ENCODE data around the gene ZNF335.

Gene ZNF335

DNA sequence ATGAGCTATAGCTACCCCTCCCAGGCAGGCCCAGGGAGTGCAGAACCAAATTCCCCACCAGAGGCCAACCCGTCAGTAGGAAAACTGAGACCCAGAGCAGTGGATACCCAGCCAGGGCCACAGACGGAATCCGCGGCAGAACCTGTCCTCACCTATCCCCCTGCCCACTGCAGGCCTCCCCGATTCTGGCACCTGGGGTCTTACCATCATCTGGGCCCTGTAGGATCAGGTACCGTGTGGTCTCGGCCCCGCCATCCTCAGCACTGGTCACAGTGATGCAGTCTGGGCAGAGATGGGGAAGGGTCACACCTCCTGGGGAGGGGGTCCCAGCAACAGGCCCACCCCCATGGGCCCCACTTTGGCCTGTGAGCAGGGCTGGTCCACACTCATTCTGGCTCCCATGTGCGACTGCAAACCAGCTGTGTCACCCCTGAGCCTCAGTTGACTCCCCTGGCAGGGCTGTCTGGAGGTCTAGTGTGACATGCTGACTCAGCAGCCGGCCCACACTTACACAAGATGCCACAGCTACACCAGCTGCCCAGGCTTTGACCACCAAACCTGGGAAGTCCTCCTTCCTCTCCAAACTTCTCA, 3.8 kb downstream of the ZNF335 start:
- Histone ChIP-seq H3K9me3 (ENCODE audit: insufficient read depth, low read length, severe bottlenecking) (no peaks in the 10 kb centered on the region), H4K20me1 (ENCODE audit: insufficient read depth, low read length) (peaks cover 5% of the 10 kb centered on the region), H3K36me3 (ENCODE audit: insufficient read depth, low read length) (peaks cover 66% of the 10 kb centered on the region), H3K4me3 (ENCODE audit: low read depth in 1 of 2, low read length in 2 of 2) (no peak overlapping the region), H3K27ac (ENCODE audit: low read length) (no peak overlapping the region), H2AFZ (ENCODE audit: low read depth, low read length) (no peak overlapping the region), H3K27me3 (ENCODE audit: insufficient read depth, low read length, poor library complexity) (no peaks in the 10 kb centered on the region), H3K9ac (ENCODE audit: low read depth, low read length) (no peak overlapping the region), H3K79me2 (ENCODE audit: insufficient read depth, low read length) (peaks cover 33% of the 10 kb centered on the region), H3K4me2 (ENCODE audit: insufficient read depth, low read length) (0 out of 2 replicates have a peak overlapping the region, but pooled peaks have one; percentile 90), H3K4me1 (ENCODE audit: insufficient read depth, low read length) (peaks cover 35% of the 10 kb centered on the region)
- TF ChIP-seq EZH2 (IDR thresholded peaks at IDR 0.05; ENCODE audit: borderline replicate concordance, low read depth, low read length, severe bottlenecking): no peak
- TF ChIP-seq, protein P1, sequence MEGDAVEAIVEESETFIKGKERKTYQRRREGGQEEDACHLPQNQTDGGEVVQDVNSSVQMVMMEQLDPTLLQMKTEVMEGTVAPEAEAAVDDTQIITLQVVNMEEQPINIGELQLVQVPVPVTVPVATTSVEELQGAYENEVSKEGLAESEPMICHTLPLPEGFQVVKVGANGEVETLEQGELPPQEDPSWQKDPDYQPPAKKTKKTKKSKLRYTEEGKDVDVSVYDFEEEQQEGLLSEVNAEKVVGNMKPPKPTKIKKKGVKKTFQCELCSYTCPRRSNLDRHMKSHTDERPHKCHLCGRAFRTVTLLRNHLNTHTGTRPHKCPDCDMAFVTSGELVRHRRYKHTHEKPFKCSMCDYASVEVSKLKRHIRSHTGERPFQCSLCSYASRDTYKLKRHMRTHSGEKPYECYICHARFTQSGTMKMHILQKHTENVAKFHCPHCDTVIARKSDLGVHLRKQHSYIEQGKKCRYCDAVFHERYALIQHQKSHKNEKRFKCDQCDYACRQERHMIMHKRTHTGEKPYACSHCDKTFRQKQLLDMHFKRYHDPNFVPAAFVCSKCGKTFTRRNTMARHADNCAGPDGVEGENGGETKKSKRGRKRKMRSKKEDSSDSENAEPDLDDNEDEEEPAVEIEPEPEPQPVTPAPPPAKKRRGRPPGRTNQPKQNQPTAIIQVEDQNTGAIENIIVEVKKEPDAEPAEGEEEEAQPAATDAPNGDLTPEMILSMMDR (IDR thresholded peaks at IDR 0.05; ENCODE audit: borderline replicate concordance, extremely low read depth, low read length, poor library complexity, severe bottlenecking): no peak
- ATAC-seq (ENCODE audit: insufficient read depth, low read depth) (no peak), DNase-seq (no peak)

DNA sequence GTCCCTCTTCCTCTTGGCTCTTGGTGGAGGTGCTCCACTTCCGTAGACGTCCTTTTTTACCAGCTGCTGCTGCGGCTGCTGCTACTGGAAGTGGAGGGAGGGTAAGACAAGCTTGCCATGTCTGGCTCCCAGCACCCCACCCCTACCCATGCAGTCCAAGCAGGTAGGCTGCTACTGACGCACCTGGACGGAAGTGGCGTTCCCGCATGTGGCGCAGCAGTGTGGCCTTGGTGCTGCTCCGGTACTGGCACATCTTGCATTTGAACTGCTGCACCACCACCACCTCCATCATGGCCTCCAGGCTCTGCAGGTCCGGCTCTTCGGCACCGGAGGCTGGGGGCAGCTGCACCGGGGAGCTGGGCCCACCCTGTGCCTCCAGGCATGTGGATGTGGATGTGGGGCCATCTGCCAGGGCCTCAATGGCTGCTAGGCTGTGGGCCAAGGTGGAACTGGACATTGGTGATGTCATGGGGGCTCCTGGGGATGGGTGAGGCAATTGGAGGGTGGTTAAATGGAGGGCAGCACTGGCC, 4.4 kb downstream of the ZNF335 start:
- Histone ChIP-seq H3K9ac (ENCODE audit: low read depth, low read length) (no peak overlapping the region), H3K36me3 (ENCODE audit: insufficient read depth, low read length) (peaks cover 70% of the 10 kb centered on the region), H3K27ac (ENCODE audit: low read length) (no peak overlapping the region)

DNA sequence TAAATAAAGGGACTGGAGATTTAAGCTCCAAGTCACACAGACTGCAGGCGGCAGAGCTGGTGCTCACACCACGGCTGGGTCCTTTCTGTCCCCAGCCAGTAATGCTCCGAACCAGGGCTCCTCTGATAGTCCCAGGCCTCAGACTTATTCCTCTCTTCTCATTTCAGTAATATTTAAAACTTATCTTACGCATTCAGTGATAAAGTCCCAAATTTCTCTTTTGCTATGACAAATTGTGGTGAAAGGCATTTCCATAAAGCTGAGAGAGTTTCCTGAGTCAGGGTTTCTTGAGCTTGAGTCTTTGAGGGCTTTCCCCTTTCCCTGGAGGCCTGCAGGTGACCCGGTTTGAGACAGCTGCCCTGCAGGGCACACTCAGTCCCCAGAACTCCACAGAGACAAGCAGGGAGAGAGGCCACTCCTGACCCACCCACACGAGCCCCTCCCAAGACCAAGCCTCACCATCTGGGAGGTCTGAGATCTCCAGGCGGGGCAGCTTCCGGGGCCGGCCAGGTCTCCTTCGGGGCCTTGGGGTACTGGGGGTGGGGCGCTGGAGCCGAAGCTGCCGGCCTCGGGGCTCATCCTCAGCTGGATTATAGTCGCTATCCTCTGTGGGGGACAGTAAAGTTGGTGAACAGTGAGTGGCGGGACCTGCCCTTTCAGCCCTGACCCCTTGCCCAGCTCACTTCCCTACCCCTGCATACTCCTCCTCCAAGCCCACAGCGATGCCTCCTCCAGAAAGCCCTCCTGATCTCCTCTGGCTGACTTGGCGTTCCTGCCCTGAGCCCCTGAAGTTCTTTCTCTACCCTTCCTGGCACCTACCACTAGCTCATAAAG, 6.6 kb downstream of the ZNF335 start:
- Histone ChIP-seq H3K4me2 (ENCODE audit: insufficient read depth, low read length) (no peak overlapping the region), H3K4me1 (ENCODE audit: insufficient read depth, low read length) (peaks cover 17% of the 10 kb centered on the region), H3K9me3 (ENCODE audit: insufficient read depth, low read length, severe bottlenecking) (no peaks in the 10 kb centered on the region), H3K9ac (ENCODE audit: low read depth, low read length) (no peak overlapping the region), H4K20me1 (ENCODE audit: insufficient read depth, low read length) (peaks cover 9% of the 10 kb centered on the region), H2AFZ (ENCODE audit: low read depth, low read length) (no peak overlapping the region), H3K36me3 (ENCODE audit: insufficient read depth, low read length) (peaks cover 86% of the 10 kb centered on the region), H3K27me3 (ENCODE audit: insufficient read depth, low read length, poor library complexity) (no peaks in the 10 kb centered on the region), H3K4me3 (ENCODE audit: low read depth in 1 of 2, low read length in 2 of 2) (no peak overlapping the region), H3K27ac (ENCODE audit: low read length) (no peak overlapping the region), H3K79me2 (ENCODE audit: insufficient read depth, low read length) (peaks cover 21% of the 10 kb centered on the region)
- TF ChIP-seq EZH2 (IDR thresholded peaks at IDR 0.05; ENCODE audit: borderline replicate concordance, low read depth, low read length, severe bottlenecking): no peak
- TF ChIP-seq, protein P1 (IDR thresholded peaks at IDR 0.05; ENCODE audit: borderline replicate concordance, extremely low read depth, low read length, poor library complexity, severe bottlenecking): no peak
- ATAC-seq (ENCODE audit: insufficient read depth, low read depth) (no peak), DNase-seq (no peak)

More for the DNA sequence above, 4.4 kb downstream of the ZNF335 start:
- TF ChIP-seq, protein P1 (IDR thresholded peaks at IDR 0.05; ENCODE audit: borderline replicate concordance, extremely low read depth, low read length, poor library complexity, severe bottlenecking): no peak
- no peak for TF ChIP-seq EZH2 (IDR thresholded peaks at IDR 0.05; ENCODE audit: borderline replicate concordance, low read depth, low read length, severe bottlenecking)
- Histone ChIP-seq H3K9me3 (ENCODE audit: insufficient read depth, low read length, severe bottlenecking) (no peaks in the 10 kb centered on the region), H3K27me3 (ENCODE audit: insufficient read depth, low read length, poor library complexity) (no peaks in the 10 kb centered on the region), H2AFZ (ENCODE audit: low read depth, low read length) (no peak overlapping the region), H3K4me1 (ENCODE audit: insufficient read depth, low read length) (peaks cover 30% of the 10 kb centered on the region), H3K4me2 (ENCODE audit: insufficient read depth, low read length) (no peak overlapping the region), H3K79me2 (ENCODE audit: insufficient read depth, low read length) (peaks cover 33% of the 10 kb centered on the region), H3K4me3 (ENCODE audit: low read depth in 1 of 2, low read length in 2 of 2) (no peak overlapping the region), H4K20me1 (ENCODE audit: insufficient read depth, low read length) (peaks cover 5% of the 10 kb centered on the region)
- ATAC-seq (ENCODE audit: insufficient read depth, low read depth) (no peak), DNase-seq (no peak)

Measured in DND-41 (cell line).